BE2C (cell line): ENCODE measurements around the gene KSR2.
A peak's percentile ranks its signal among the peaks of the same experiment; 100 is the strongest.

Experiments
- DNase-seq: peaks from one replicate; pipeline ENCODE4 v3.0.0-alpha.2; 2020
- H3K27me3 ChIP-seq: fragments of 250-450 bp; sonication (Bioruptor Pico); 2 replicates; pipeline ENCODE4 v1.5.1; 2020; ENCODE audit warnings: mild to moderate bottlenecking
- H3K36me3 ChIP-seq: fragments of 250-450 bp; sonication (Bioruptor Pico); 2 replicates; pipeline ENCODE4 v1.5.1; 2020; ENCODE audit warnings: mild to moderate bottlenecking
- H3K4me1 ChIP-seq: fragments of 250-450 bp; sonication (Bioruptor Pico); 2 replicates; pipeline ENCODE4 v1.5.1; 2020
- H3K4me3 ChIP-seq: 2 replicates; pipeline ENCODE4 v1.5.1; 2011; ENCODE audit warnings: low read depth, low read length
- H3K9me3 ChIP-seq: fragments of 250-450 bp; sonication (Bioruptor Pico); 2 replicates; pipeline ENCODE4 v1.5.1; 2020
- TF ChIP-seq, protein P1 (sequence below): IDR thresholded peaks from 2 replicates; pipeline ENCODE4 v1.5.1; 2012; ENCODE audit warnings: mild to moderate bottlenecking, low read depth, low read length

The KSR2 gene

DNA sequence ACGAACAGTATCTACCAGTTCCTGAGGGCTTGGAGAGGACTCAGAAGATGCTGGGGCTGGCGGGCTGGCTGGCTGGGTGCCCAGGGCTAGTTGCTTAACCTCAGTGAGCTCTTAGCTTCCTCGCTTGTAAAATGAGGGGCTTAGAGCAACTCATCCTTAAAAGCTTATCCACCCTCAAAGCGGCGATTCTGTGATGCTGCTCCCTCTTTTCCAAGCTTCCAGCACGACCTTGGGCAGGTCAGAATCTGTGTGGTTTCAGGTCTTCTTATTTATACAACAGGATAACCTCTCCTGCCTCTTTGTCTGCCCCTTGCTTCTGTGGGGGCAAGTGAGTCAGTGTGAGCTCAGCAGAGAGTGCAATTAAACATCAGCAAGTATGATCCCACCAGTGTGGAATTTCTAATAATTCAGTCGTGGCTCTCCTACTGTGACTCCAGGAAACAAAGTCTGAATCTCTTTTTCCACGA is 281.8 kb downstream of the KSR2 start:
- Histone ChIP-seq H3K4me1 (peaks cover 3% of the 10 kb centered on the region; the same call in 1 of the 2 replicates), H3K4me3 (no peak overlapping the region), H3K9me3 (no peaks in the 10 kb centered on the region), H3K27me3 (no peaks in the 10 kb centered on the region; the same call in 1 of the 2 replicates), H3K36me3 (no peaks in the 10 kb centered on the region)
- DNase-seq: peak; percentile 18
- TF ChIP-seq, protein P1, sequence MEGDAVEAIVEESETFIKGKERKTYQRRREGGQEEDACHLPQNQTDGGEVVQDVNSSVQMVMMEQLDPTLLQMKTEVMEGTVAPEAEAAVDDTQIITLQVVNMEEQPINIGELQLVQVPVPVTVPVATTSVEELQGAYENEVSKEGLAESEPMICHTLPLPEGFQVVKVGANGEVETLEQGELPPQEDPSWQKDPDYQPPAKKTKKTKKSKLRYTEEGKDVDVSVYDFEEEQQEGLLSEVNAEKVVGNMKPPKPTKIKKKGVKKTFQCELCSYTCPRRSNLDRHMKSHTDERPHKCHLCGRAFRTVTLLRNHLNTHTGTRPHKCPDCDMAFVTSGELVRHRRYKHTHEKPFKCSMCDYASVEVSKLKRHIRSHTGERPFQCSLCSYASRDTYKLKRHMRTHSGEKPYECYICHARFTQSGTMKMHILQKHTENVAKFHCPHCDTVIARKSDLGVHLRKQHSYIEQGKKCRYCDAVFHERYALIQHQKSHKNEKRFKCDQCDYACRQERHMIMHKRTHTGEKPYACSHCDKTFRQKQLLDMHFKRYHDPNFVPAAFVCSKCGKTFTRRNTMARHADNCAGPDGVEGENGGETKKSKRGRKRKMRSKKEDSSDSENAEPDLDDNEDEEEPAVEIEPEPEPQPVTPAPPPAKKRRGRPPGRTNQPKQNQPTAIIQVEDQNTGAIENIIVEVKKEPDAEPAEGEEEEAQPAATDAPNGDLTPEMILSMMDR: no peak

DNA sequence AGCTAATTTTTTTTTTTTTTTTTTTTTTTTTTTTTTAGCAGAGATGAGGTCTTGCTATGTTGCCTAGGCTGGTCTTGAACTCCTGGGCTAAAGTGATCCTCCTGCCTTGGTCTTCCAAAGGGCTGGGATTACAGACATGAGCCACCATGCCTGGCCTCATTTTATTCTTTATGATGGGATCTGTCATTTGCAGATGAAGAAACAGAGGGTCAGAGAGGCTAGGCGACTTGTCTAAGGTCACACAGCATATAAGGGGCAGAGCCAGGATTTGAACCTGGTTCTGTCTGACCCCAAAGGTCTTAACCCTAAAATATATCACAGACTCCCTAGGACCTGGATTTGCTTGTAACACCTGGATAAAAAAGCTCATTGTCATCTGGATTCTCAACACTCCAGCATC is 282.6 kb downstream of the KSR2 start:
- TF ChIP-seq, protein P1: no peak
- H3K4me1 ChIP-seq: peaks cover 3% of the 10 kb centered on the region; the same call in 1 of the 2 replicates
- H3K9me3 ChIP-seq: no peaks in the 10 kb centered on the region
- H3K4me3 ChIP-seq: no peak overlapping the region
- DNase-seq: no peak
- no peaks in the 10 kb centered on the region for H3K36me3 ChIP-seq
- H3K27me3 ChIP-seq: no peaks in the 10 kb centered on the region; the same call in 1 of the 2 replicates

DNA sequence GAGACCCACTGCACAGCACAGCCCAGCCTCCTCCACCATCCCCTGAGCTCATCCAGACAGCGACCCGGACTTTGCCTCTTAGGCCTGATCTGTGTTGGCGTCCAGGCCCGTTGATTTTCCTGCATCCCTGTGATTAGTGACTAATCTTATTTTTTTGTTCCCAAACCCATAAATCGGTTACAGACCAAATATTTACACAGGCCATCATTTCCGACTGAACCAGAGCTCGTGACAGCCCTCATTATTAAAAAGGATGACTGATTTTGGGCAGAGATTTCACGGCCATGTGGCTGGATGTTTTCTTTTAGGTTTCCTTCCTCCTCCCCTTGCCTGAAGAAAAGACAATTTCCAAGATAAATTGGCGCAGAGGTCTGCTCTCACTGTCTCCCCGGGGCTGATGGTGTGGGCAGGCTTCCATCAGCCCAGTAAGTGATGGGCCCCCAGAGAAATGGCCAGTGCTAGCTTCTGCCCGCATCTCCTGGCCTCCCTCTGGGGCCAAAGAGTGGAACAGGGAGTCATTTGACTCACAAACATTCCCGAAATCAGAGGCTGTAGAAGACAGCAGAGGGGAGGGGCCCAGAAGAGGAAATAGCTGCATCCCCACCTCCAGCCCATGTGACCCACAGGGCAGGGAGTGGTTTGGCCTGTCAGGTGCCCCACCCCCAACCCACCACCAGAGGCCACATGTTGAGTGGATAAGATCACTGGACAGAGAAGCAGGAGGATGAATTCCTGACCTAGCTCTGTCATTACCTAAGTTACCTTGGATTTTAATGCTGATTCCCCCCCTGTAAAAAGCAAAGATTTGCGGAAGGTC is 283.5 kb downstream of the KSR2 start:
- Histone ChIP-seq H3K36me3 (no peaks in the 10 kb centered on the region), H3K9me3 (no peaks in the 10 kb centered on the region), H3K4me3 (peak overlapping the region; percentile 2; the same call in 1 of the 2 replicates), H3K4me1 (peaks cover 3% of the 10 kb centered on the region; the same call in 1 of the 2 replicates), H3K27me3 (no peaks in the 10 kb centered on the region; the same call in 1 of the 2 replicates)
- peak; percentile 83 for DNase-seq
- TF ChIP-seq, protein P1: 0 out of 2 replicates have a peak, but pooled peaks have one; percentile 11

DNA sequence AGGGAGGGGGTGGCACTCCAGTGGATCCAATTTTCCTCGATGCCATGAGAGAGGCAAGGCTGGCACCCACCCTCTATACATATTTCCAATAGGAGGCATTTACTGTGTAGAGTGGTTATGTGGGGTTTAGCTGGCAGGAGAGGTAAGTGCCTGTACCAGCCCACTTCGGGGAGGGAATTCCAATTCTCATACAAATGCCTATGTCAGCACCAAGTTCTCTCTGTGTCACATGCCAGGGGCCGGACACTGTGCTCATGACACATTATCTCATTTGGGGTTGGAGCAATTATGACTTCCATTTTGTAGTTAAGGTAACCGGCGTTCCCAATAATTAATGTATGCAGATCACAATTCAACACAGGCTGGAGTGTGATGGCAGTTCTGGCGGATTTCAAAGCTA is 284.3 kb downstream of the KSR2 start:
- no peaks in the 10 kb centered on the region for H3K36me3 ChIP-seq
- TF ChIP-seq, protein P1: no peak
- H3K4me3 ChIP-seq: no peak overlapping the region
- H3K4me1 ChIP-seq: peaks cover 3% of the 10 kb centered on the region; the same call in 1 of the 2 replicates
- no peak for DNase-seq
- no peaks in the 10 kb centered on the region for H3K9me3 ChIP-seq
- H3K27me3 ChIP-seq: no peaks in the 10 kb centered on the region; the same call in 1 of the 2 replicates

DNA sequence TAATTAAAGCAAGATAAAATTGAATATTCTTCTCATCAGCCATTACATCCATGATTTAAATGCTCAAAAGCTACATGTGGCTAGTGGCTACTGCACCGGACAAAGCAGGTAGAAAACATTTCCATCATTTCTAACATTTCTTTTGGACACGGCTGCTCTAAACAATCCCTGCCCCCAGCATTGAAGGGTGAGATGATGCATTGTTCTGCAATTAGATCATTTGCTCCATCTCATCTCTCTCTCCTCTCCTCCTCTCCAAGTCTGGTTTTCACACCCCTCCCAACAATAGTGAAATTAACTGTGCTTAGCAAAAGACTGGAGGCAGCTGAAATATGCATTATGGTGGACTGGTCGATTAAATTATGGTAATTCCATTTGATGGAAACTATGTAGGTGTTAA is 288.5 kb downstream of the KSR2 start:
- Histone ChIP-seq H3K27me3 (no peaks in the 10 kb centered on the region), H3K36me3 (no peaks in the 10 kb centered on the region), H3K9me3 (no peaks in the 10 kb centered on the region), H3K4me3 (no peak overlapping the region), H3K4me1 (peaks cover 3% of the 10 kb centered on the region; the same call in 1 of the 2 replicates)
- TF ChIP-seq, protein P1: no peak
- DNase-seq: no peak

DNA sequence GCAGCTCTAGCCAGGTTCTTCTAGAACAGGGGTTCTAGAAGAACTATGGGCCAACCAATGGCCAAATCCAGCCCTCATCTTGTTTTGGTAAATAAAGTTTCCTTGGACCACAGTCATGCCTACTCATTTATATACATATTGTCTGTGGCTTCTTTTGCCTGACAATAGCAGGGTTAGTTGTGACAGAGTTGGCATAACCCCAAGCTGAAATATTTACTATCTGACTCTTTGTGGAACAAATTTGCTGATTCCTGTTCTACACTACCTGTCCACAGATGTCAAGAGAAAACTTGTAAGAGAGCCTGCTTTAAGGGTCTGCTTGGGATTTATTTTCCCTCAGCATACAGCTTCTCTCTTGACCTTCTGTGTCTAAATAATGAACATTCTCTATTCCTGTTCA is 289.0 kb downstream of the KSR2 start:
- no peaks in the 10 kb centered on the region for H3K27me3 ChIP-seq
- TF ChIP-seq, protein P1: no peak
- no peak for DNase-seq
- H3K36me3 ChIP-seq: no peaks in the 10 kb centered on the region
- H3K4me3 ChIP-seq: no peak overlapping the region
- peaks cover 2% of the 10 kb centered on the region; the same call in 1 of the 2 replicates for H3K4me1 ChIP-seq
- no peaks in the 10 kb centered on the region for H3K9me3 ChIP-seq
